ENCODE results near the gene SBK2. TPM values are rescaled to one million over a fixed set of nuclear protein-coding genes. Genes with fewer than 3 reads are reported as not detected.

Gene SBK2
- total and polyA plus RNA-seq, 9 of the 15 experiments (the other 6 are each of a cell fraction or from before 2014, with no cell fraction given): not detected

DNA sequence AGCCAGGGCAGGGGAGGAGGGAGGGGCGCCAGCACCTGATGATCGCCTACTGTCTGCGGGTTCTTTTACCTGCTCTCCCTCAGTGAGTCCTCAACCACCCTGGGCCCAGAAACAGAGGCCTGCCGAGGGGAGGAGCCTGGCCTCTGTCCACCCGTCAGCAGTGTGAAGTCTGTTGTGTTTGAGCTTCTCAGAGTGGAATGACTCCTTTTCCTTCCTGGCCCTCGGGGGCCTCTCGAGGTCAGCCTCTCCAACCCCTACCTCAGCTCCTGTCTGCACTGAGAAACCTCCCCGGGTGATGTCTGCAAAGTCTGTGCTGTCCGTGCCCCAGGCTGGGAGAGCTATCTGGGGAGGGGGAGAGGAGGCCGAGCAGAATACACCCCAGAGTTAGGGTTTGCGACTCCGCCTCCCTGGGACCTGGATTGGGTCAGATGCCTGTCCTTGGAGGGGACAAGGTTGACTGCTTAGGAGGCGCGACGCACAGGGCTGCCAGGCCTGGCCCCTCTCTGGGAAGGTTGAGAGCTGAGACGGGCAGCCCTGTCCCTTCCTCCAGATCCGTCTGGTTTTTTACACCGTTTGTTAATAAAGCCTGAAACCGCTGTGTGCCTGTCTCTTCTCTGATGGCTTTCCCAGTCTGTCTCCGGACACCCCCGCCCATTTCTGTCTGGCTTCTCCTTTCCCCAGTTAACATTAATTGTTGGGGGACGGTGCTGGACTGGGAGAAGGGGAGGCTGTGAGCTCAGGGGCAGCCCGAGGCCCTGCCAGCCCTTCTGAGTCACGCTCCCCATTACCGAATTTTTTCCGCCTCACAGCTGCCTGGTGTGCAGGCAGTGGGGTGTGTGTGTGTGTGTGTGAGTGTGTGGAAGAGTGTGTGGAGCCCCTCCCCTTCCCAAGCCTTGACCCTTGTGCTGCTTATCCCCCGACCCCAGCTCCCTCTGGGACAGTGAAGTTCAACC is 49.7 kb downstream of the SBK2 start (continued):
- TF ChIP-seq, protein P1, sequence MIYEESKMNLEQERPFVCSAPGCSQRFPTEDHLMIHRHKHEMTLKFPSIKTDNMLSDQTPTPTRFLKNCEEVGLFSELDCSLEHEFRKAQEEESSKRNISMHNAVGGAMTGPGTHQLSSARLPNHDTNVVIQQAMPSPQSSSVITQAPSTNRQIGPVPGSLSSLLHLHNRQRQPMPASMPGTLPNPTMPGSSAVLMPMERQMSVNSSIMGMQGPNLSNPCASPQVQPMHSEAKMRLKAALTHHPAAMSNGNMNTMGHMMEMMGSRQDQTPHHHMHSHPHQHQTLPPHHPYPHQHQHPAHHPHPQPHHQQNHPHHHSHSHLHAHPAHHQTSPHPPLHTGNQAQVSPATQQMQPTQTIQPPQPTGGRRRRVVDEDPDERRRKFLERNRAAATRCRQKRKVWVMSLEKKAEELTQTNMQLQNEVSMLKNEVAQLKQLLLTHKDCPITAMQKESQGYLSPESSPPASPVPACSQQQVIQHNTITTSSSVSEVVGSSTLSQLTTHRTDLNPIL (CRISPR knock-in tag; IDR thresholded peaks at IDR 0.05): no peak
- TF ChIP-seq IFI16 (CRISPR knock-in tag; IDR thresholded peaks at IDR 0.05) (no peak), ZC3H4 (CRISPR knock-in tag; IDR thresholded peaks at IDR 0.05; ENCODE audit: borderline replicate concordance) (no peak), ZNF311 (CRISPR knock-in tag; IDR thresholded peaks at IDR 0.05) (no peak), RBM39 (optimal IDR thresholded peaks at IDR 0.05; ENCODE audit: low read depth, low read length) (no peak), HMG20B (CRISPR knock-in tag; IDR thresholded peaks at IDR 0.05) (no peak), KLF10 (CRISPR knock-in tag; IDR thresholded peaks at IDR 0.05) (no peak), HIVEP1 (CRISPR knock-in tag; IDR thresholded peaks at IDR 0.05) (no peak), ZNF124 (CRISPR knock-in tag; IDR thresholded peaks at IDR 0.05) (no peak)
- TF ChIP-seq, protein P2, sequence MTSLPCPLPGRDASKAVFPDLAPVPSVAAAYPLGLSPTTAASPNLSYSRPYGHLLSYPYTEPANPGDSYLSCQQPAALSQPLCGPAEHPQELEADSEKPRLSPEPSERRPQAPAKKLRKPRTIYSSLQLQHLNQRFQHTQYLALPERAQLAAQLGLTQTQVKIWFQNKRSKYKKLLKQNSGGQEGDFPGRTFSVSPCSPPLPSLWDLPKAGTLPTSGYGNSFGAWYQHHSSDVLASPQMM (CRISPR knock-in tag; IDR thresholded peaks at IDR 0.05): no peak
- TF ChIP-seq, protein P3, sequence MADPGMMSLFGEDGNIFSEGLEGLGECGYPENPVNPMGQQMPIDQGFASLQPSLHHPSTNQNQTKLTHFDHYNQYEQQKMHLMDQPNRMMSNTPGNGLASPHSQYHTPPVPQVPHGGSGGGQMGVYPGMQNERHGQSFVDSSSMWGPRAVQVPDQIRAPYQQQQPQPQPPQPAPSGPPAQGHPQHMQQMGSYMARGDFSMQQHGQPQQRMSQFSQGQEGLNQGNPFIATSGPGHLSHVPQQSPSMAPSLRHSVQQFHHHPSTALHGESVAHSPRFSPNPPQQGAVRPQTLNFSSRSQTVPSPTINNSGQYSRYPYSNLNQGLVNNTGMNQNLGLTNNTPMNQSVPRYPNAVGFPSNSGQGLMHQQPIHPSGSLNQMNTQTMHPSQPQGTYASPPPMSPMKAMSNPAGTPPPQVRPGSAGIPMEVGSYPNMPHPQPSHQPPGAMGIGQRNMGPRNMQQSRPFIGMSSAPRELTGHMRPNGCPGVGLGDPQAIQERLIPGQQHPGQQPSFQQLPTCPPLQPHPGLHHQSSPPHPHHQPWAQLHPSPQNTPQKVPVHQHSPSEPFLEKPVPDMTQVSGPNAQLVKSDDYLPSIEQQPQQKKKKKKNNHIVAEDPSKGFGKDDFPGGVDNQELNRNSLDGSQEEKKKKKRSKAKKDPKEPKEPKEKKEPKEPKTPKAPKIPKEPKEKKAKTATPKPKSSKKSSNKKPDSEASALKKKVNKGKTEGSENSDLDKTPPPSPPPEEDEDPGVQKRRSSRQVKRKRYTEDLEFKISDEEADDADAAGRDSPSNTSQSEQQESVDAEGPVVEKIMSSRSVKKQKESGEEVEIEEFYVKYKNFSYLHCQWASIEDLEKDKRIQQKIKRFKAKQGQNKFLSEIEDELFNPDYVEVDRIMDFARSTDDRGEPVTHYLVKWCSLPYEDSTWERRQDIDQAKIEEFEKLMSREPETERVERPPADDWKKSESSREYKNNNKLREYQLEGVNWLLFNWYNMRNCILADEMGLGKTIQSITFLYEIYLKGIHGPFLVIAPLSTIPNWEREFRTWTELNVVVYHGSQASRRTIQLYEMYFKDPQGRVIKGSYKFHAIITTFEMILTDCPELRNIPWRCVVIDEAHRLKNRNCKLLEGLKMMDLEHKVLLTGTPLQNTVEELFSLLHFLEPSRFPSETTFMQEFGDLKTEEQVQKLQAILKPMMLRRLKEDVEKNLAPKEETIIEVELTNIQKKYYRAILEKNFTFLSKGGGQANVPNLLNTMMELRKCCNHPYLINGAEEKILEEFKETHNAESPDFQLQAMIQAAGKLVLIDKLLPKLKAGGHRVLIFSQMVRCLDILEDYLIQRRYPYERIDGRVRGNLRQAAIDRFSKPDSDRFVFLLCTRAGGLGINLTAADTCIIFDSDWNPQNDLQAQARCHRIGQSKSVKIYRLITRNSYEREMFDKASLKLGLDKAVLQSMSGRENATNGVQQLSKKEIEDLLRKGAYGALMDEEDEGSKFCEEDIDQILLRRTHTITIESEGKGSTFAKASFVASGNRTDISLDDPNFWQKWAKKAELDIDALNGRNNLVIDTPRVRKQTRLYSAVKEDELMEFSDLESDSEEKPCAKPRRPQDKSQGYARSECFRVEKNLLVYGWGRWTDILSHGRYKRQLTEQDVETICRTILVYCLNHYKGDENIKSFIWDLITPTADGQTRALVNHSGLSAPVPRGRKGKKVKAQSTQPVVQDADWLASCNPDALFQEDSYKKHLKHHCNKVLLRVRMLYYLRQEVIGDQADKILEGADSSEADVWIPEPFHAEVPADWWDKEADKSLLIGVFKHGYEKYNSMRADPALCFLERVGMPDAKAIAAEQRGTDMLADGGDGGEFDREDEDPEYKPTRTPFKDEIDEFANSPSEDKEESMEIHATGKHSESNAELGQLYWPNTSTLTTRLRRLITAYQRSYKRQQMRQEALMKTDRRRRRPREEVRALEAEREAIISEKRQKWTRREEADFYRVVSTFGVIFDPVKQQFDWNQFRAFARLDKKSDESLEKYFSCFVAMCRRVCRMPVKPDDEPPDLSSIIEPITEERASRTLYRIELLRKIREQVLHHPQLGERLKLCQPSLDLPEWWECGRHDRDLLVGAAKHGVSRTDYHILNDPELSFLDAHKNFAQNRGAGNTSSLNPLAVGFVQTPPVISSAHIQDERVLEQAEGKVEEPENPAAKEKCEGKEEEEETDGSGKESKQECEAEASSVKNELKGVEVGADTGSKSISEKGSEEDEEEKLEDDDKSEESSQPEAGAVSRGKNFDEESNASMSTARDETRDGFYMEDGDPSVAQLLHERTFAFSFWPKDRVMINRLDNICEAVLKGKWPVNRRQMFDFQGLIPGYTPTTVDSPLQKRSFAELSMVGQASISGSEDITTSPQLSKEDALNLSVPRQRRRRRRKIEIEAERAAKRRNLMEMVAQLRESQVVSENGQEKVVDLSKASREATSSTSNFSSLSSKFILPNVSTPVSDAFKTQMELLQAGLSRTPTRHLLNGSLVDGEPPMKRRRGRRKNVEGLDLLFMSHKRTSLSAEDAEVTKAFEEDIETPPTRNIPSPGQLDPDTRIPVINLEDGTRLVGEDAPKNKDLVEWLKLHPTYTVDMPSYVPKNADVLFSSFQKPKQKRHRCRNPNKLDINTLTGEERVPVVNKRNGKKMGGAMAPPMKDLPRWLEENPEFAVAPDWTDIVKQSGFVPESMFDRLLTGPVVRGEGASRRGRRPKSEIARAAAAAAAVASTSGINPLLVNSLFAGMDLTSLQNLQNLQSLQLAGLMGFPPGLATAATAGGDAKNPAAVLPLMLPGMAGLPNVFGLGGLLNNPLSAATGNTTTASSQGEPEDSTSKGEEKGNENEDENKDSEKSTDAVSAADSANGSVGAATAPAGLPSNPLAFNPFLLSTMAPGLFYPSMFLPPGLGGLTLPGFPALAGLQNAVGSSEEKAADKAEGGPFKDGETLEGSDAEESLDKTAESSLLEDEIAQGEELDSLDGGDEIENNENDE (IDR thresholded peaks at IDR 0.05; ENCODE audit: low read depth, low read length): no peak
- TF ChIP-seq, protein P4, sequence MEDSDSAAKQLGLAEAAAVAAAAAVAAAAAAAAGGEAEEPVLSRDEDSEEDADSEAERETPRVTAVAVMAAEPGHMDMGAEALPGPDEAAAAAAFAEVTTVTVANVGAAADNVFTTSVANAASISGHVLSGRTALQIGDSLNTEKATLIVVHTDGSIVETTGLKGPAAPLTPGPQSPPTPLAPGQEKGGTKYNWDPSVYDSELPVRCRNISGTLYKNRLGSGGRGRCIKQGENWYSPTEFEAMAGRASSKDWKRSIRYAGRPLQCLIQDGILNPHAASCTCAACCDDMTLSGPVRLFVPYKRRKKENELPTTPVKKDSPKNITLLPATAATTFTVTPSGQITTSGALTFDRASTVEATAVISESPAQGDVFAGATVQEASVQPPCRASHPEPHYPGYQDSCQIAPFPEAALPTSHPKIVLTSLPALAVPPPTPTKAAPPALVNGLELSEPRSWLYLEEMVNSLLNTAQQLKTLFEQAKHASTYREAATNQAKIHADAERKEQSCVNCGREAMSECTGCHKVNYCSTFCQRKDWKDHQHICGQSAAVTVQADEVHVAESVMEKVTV (CRISPR knock-in tag; IDR thresholded peaks at IDR 0.05): no peak
